ENCODE measurements around the gene AHSG. TPM values are rescaled to one million over a fixed set of nuclear protein-coding genes. Genes with fewer than 3 reads are reported as not detected.
A peak's percentile ranks its signal among the peaks of the same experiment; 100 is the strongest.

The AHSG gene
- total and polyA plus RNA-seq, 3 donors from 2014 or later = 0.81 to 1.6 (median 1.5) TPM

DNA sequence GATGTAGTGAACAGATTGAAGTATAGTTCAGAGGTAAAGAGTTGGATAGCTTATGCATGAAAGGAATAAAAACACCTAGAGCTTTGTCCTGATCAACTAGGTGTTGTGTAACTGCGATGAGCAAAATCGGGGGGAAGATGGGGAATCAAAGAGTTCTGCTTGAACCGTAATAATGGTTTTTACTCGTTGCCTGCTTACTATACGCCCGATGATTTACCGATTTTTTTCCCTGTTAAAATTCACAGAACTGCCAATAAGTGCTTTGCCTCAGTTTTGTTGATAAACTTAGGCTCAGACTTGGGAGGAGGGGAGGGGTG is 43.1 kb upstream of the AHSG start:
- H3K9me3 ChIP-seq = no peaks in the 10 kb centered on the region
- 6 to 7% methylated on average over 7 of the region's 7 CpGs for WGBS, 2 donors
- TF ChIP-seq, protein P1, sequence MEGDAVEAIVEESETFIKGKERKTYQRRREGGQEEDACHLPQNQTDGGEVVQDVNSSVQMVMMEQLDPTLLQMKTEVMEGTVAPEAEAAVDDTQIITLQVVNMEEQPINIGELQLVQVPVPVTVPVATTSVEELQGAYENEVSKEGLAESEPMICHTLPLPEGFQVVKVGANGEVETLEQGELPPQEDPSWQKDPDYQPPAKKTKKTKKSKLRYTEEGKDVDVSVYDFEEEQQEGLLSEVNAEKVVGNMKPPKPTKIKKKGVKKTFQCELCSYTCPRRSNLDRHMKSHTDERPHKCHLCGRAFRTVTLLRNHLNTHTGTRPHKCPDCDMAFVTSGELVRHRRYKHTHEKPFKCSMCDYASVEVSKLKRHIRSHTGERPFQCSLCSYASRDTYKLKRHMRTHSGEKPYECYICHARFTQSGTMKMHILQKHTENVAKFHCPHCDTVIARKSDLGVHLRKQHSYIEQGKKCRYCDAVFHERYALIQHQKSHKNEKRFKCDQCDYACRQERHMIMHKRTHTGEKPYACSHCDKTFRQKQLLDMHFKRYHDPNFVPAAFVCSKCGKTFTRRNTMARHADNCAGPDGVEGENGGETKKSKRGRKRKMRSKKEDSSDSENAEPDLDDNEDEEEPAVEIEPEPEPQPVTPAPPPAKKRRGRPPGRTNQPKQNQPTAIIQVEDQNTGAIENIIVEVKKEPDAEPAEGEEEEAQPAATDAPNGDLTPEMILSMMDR (IDR thresholded peaks at IDR 0.05) = no peak
- TF ChIP-seq POLR2A (IDR thresholded peaks at IDR 0.05) = no peak
- peak overlapping the region; percentile 61 to 89 for H3K4me3 ChIP-seq
- H3K4me1 ChIP-seq = peaks cover 17% of the 10 kb centered on the region
- no peak for DNase-seq
- H3K27ac ChIP-seq = peak overlapping the region in 1 of 2 donors; percentile 37
- no peaks in the 10 kb centered on the region for H3K36me3 ChIP-seq (ENCODE audit: low read depth, missing control alignments)
- intact Hi-C loops (cut with DNase I; ENCODE audit: low total_unique reads) = no loop called here
- no peaks in the 10 kb centered on the region for H3K27me3 ChIP-seq

GRCh38 chr3:186570096-186570940 is 42.5 kb upstream of the AHSG start, which contains the start of gene DNAJB11:
Gene DNAJB11, plus strand, starts transcription at chr3:186570720. Its CDS starts 178 bp downstream, at chr3:186570898.
- TF ChIP-seq POLR2A (IDR thresholded peaks at IDR 0.05) = peak; percentile 58
- TF ChIP-seq, protein P1 (IDR thresholded peaks at IDR 0.05) = peak in 1 of 3 experiments; percentile 21
- Histone ChIP-seq H3K4me1 (peaks cover 17% of the 10 kb centered on the region), H3K27ac (peak within 1 kb of the TSS; percentile 88 to 94), H3K27me3 (no peaks in the 10 kb centered on the region), H3K36me3 (ENCODE audit: low read depth, missing control alignments) (no peaks in the 10 kb centered on the region), H3K9me3 (no peaks in the 10 kb centered on the region), H3K4me3 (peak within 1 kb of the TSS; percentile 89 to 95)
- intact Hi-C loops (cut with DNase I; ENCODE audit: low total_unique reads) = no loop called here
- 0 to 1% methylated on average over 29 to 47 of the region's 59 CpGs for WGBS, 2 donors
- DNase-seq = peak; percentile 100

GRCh38 chr3:186570941-186571643 is 41.8 kb upstream of the AHSG start:
- Histone ChIP-seq H3K4me3 (peak overlapping the region; percentile 89 to 95), H3K36me3 (ENCODE audit: low read depth, missing control alignments) (no peaks in the 10 kb centered on the region), H3K4me1 (peaks cover 17% of the 10 kb centered on the region), H3K9me3 (no peaks in the 10 kb centered on the region), H3K27ac (peak overlapping the region; percentile 88 to 94), H3K27me3 (no peaks in the 10 kb centered on the region)
- 3 to 5% methylated on average over 18 to 21 of the region's 21 CpGs for WGBS, 2 donors
- intact Hi-C loops (cut with DNase I; ENCODE audit: low total_unique reads) = no loop called here
- DNase-seq = no peak
- no peak for TF ChIP-seq POLR2A (IDR thresholded peaks at IDR 0.05)
- TF ChIP-seq, protein P1 (IDR thresholded peaks at IDR 0.05) = no peak

DNA sequence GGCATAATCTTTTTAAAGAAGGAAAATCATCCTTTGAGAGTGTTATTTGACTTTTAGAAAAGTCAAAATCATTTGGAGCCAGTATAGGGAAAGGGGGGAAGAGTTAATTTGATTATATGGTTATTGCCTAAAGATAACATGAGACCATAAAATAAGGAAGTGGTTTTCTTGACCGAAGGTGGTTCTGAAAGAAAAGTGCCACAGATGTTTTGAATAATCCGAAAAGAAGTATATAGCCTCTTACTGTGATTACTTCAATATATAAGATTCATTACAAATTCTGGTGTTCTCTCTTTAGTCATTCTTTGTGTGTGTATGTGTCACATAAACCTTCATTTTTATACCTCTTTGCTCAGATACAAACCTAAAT is 41.2 kb upstream of the AHSG start:
- DNase-seq = no peak
- Histone ChIP-seq H3K27me3 (no peaks in the 10 kb centered on the region), H3K36me3 (ENCODE audit: low read depth, missing control alignments) (no peaks in the 10 kb centered on the region), H3K27ac (no peak overlapping the region), H3K9me3 (no peaks in the 10 kb centered on the region), H3K4me1 (peaks cover 17% of the 10 kb centered on the region), H3K4me3 (peak overlapping the region in 1 of 2 donors; percentile 89)
- no peak for TF ChIP-seq POLR2A (IDR thresholded peaks at IDR 0.05)
- TF ChIP-seq, protein P1 (IDR thresholded peaks at IDR 0.05) = no peak
- intact Hi-C loops (cut with DNase I; ENCODE audit: low total_unique reads) = no loop called here
- 56 to 57% methylated on average over 2 of the region's 2 CpGs for WGBS, 2 donors
